Sigmoid colon (tissue), 4 donors: Measurements from ENCODE around the gene EPB42.

Source experiments
- CTCF ChIP-seq, 4 experiments: fragments of 450-650 bp in 3 of 4; fragments of 200-600 bp in 1 of 4; IDR thresholded peaks; one replicate each; pipeline ENCODE4 v1.5.1; 2016 to 2019; ENCODE audit warnings: antibody characterized with exemption in 4 of 4, mild to moderate bottlenecking in 3 of 4, moderate library complexity in 2 of 4
- POLR2AphosphoS5 ChIP-seq, 4 donors: sonication (generic); formaldehyde crosslinking; IDR thresholded peaks; one replicate each; pipeline ENCODE4 v1.6.1; 2017; ENCODE audit warnings: antibody characterized with exemption in 4 of 4

- no peak for TF ChIP-seq CTCF (IDR thresholded peaks at IDR 0.05)
- no peak for TF ChIP-seq POLR2AphosphoS5 (IDR thresholded peaks at IDR 0.05)
Measured at GRCh38 chr15:43244092-43244491, 23.3 kb upstream of the EPB42 start.
